ENCODE measurements around the gene MYO6. TPM values are rescaled to one million over a fixed set of nuclear protein-coding genes. Genes with fewer than 3 reads are reported as not detected.

MYO6 gene
- total and polyA plus RNA-seq, 2 experiments from 2014 or later = 39.8 to 71.1 TPM

- WGBS (ENCODE audit: low lambda C conversion rate, missing lambda C conversion rate) = 96% methylated on average over 4 of the region's 4 CpGs
- TF ChIP-seq CTCF (IDR thresholded peaks at IDR 0.05; ENCODE audit: poor library complexity) = no peak
- no peak for TF ChIP-seq EZH2phosphoT487 (IDR thresholded peaks at IDR 0.05; ENCODE audit: low read depth, severe bottlenecking, unreplicated experiment)
- TF ChIP-seq EZH2 (IDR thresholded peaks at IDR 0.05; ENCODE audit: borderline replicate concordance) = no peak
- no peak overlapping the region for H2AFZ ChIP-seq
Measured at GRCh38 chr6:75778757-75779156, 29.7 kb downstream of the MYO6 start.

GRCh38 chr6:75786152-75786551 lies 37.1 kb downstream of the MYO6 start:
- Histone ChIP-seq H2AFZ (no peak overlapping the region), H3K4me3 (no peak overlapping the region), H3K27ac (no peak overlapping the region), H3K4me2 (no peak overlapping the region), H3K27me3 (no peaks in the 10 kb centered on the region), H3K36me3 (replicated peaks; ENCODE audit: insufficient read depth, low read depth) (no peaks in the 10 kb centered on the region), H3K79me2 (peaks cover 85% of the 10 kb centered on the region), H3K9me3 (ENCODE audit: low read depth) (no peaks in the 10 kb centered on the region), H4K20me1 (ENCODE audit: insufficient read depth, poor library complexity, severe bottlenecking) (peaks cover 9% of the 10 kb centered on the region), H3K4me1 (ENCODE audit: insufficient read depth) (no peaks in the 10 kb centered on the region), H3K9me2 (replicated peaks; ENCODE audit: insufficient read depth) (no peaks in the 10 kb centered on the region)
- 81% methylated on average over 2 of the region's 2 CpGs for WGBS (ENCODE audit: low lambda C conversion rate, missing lambda C conversion rate)
- no peak for DNase-seq (ENCODE audit: low spot score)
- TF ChIP-seq EZH2phosphoT487 (IDR thresholded peaks at IDR 0.05; ENCODE audit: low read depth, severe bottlenecking, unreplicated experiment) (no peak), EZH2 (IDR thresholded peaks at IDR 0.05; ENCODE audit: borderline replicate concordance) (no peak), CTCF (IDR thresholded peaks at IDR 0.05; ENCODE audit: poor library complexity) (no peak)

More at GRCh38 chr6:75778757-75779156, 29.7 kb downstream of the MYO6 start:
- DNase-seq (ENCODE audit: low spot score) = no peak
- Histone ChIP-seq H3K36me3 (replicated peaks; ENCODE audit: insufficient read depth, low read depth) (no peaks in the 10 kb centered on the region), H3K4me1 (ENCODE audit: insufficient read depth) (peaks cover 13% of the 10 kb centered on the region), H3K4me2 (no peak overlapping the region), H3K27me3 (no peaks in the 10 kb centered on the region), H3K9me2 (replicated peaks; ENCODE audit: insufficient read depth) (no peaks in the 10 kb centered on the region), H3K9me3 (ENCODE audit: low read depth) (no peaks in the 10 kb centered on the region), H3K27ac (no peak overlapping the region), H3K4me3 (no peak overlapping the region), H4K20me1 (ENCODE audit: insufficient read depth, poor library complexity, severe bottlenecking) (peaks cover 8% of the 10 kb centered on the region), H3K79me2 (peaks cover 93% of the 10 kb centered on the region)

GRCh38 chr6:75788894-75789293 lies 39.9 kb downstream of the MYO6 start:
- TF ChIP-seq EZH2 (IDR thresholded peaks at IDR 0.05; ENCODE audit: borderline replicate concordance) (no peak), EZH2phosphoT487 (IDR thresholded peaks at IDR 0.05; ENCODE audit: low read depth, severe bottlenecking, unreplicated experiment) (no peak), CTCF (IDR thresholded peaks at IDR 0.05; ENCODE audit: poor library complexity) (no peak)
- no peak overlapping the region for H3K27ac ChIP-seq
- H3K4me1 ChIP-seq (ENCODE audit: insufficient read depth) = no peaks in the 10 kb centered on the region
- peaks cover 9% of the 10 kb centered on the region for H4K20me1 ChIP-seq (ENCODE audit: insufficient read depth, poor library complexity, severe bottlenecking)
- no peaks in the 10 kb centered on the region for H3K36me3 ChIP-seq (replicated peaks; ENCODE audit: insufficient read depth, low read depth)
- no peaks in the 10 kb centered on the region for H3K9me2 ChIP-seq (replicated peaks; ENCODE audit: insufficient read depth)
- no peak for DNase-seq (ENCODE audit: low spot score)
- no peaks in the 10 kb centered on the region for H3K27me3 ChIP-seq
- H3K4me2 ChIP-seq = no peak overlapping the region
- H3K9me3 ChIP-seq (ENCODE audit: low read depth) = no peaks in the 10 kb centered on the region
- no peak overlapping the region for H2AFZ ChIP-seq
- 86% methylated on average over 1 of the region's 1 CpG for WGBS (ENCODE audit: low lambda C conversion rate, missing lambda C conversion rate)
- peaks cover 82% of the 10 kb centered on the region for H3K79me2 ChIP-seq
- H3K4me3 ChIP-seq = no peak overlapping the region

- H3K4me2 ChIP-seq = no peak overlapping the region
Measured at GRCh38 chr6:75791881-75792280, 42.8 kb downstream of the MYO6 start.

More at GRCh38 chr6:75791881-75792280, 42.8 kb downstream of the MYO6 start:
- Histone ChIP-seq H3K9me3 (ENCODE audit: low read depth) (no peaks in the 10 kb centered on the region), H3K27ac (no peak overlapping the region), H4K20me1 (ENCODE audit: insufficient read depth, poor library complexity, severe bottlenecking) (no peaks in the 10 kb centered on the region), H3K27me3 (no peaks in the 10 kb centered on the region), H3K4me1 (ENCODE audit: insufficient read depth) (peaks cover 4% of the 10 kb centered on the region), H3K36me3 (replicated peaks; ENCODE audit: insufficient read depth, low read depth) (no peaks in the 10 kb centered on the region), H3K79me2 (peaks cover 67% of the 10 kb centered on the region), H3K4me3 (no peak overlapping the region), H3K9me2 (replicated peaks; ENCODE audit: insufficient read depth) (no peaks in the 10 kb centered on the region), H2AFZ (no peak overlapping the region)
- no peak for DNase-seq (ENCODE audit: low spot score)
- TF ChIP-seq EZH2phosphoT487 (IDR thresholded peaks at IDR 0.05; ENCODE audit: low read depth, severe bottlenecking, unreplicated experiment) (no peak), EZH2 (IDR thresholded peaks at IDR 0.05; ENCODE audit: borderline replicate concordance) (no peak), CTCF (IDR thresholded peaks at IDR 0.05; ENCODE audit: poor library complexity) (no peak)
- WGBS (ENCODE audit: low lambda C conversion rate, missing lambda C conversion rate) = 95% methylated on average over 3 of the region's 3 CpGs
